ENCODE results near the gene OR8B8.

GRCh38 chr11:124482362-124483147 is 37.1 kb upstream of the OR8B8 start:
- TF ChIP-seq CTCF (conservative IDR thresholded peaks at IDR 0.05; ENCODE audit: low read length) (no peak), EZH2phosphoT487 (IDR thresholded peaks at IDR 0.05; ENCODE audit: borderline replicate concordance, low read depth, low read length) (no peak)

All from OCI-LY7 (cell line).